Endothelial cell of umbilical vein (primary cell): ENCODE measurements around the gene QARS1.

Experiments
- CTCF ChIP-seq, 2 donors: IDR thresholded peaks; 1 replicate in 1 of 2; 2 replicates in 1 of 2; pipeline ENCODE4 v1.5.1; 2011; ENCODE audit warnings: low read length in 2 of 2, mild to moderate bottlenecking in 2 of 2, moderate library complexity in 2 of 2, control low read depth in 1 of 2, inconsistent platforms in 1 of 2, low read depth in 1 of 2; ENCODE audit not compliant: insufficient read depth in 1 of 2; ENCODE audit errors: extremely low read depth in 1 of 2
- EZH2 ChIP-seq: IDR thresholded peaks from 2 replicates; pipeline ENCODE4 v1.6.1; 2012; ENCODE audit warnings: borderline replicate concordance, low read depth, mild to moderate bottlenecking, moderate library complexity, low read length, inconsistent platforms; ENCODE audit not compliant: severe bottlenecking
- FOS ChIP-seq: IDR thresholded peaks from 2 replicates; pipeline ENCODE4 v1.6.1; 2011; ENCODE audit warnings: mild to moderate bottlenecking, low read length, moderate library complexity, borderline replicate concordance; ENCODE audit not compliant: insufficient read depth
- POLR2A ChIP-seq: IDR thresholded peaks from 2 replicates; pipeline ENCODE4 v1.6.1; 2012; ENCODE audit warnings: low read depth, mild to moderate bottlenecking, control low read depth, low read length

GRCh38 chr3:49093853-49094767, 10.4 kb downstream of the QARS1 start, which contains the start of gene QRICH1:
- peak; percentile 64 to 82 for TF ChIP-seq CTCF (IDR thresholded peaks at IDR 0.05; ENCODE audit: extremely low read depth in 1 of 2, insufficient read depth in 1 of 2, low read depth in 1 of 2, low read length in 2 of 2)
- peak; percentile 13 for TF ChIP-seq POLR2A
- TF ChIP-seq EZH2 = no peak
- TF ChIP-seq FOS = no peak
